T-helper 17 cell (primary cell): ENCODE results near the gene UQCC2. TPM values are rescaled to one million over a fixed set of nuclear protein-coding genes. Genes with fewer than 3 reads are reported as not detected.
A peak's percentile ranks its signal among the peaks of the same experiment; 100 is the strongest.

Experiments used
- ATAC-seq: fragments of 150-1000 bp; cut with Tn5 transposase; 2 replicates; pipeline ENCODE4 v1.10.0; 2021; ENCODE audit warnings: mild to moderate bottlenecking, moderate library complexity
- DNase-seq, 3 donors: peaks; one replicate each; pipeline versions ENCODE4 v3.0.0 to v3.0.0-alpha.2; 2020 to 2021
- H3K9me3 ChIP-seq: one replicate; pipeline ENCODE4 v1.7.0; 2013; ENCODE audit warnings: low read length, mild to moderate bottlenecking; ENCODE audit not compliant: control insufficient read depth, poor library complexity, severe bottlenecking
- H3K27ac Mint-ChIP-seq: one replicate; pipeline ENCODE4 v1.8.0; 2022; ENCODE audit warnings: mild to moderate bottlenecking, moderate library complexity, mixed read lengths
- H3K27me3 Mint-ChIP-seq: one replicate; pipeline ENCODE4 v1.8.0; 2022; ENCODE audit warnings: mixed read lengths
- H3K36me3 Mint-ChIP-seq: one replicate; pipeline ENCODE4 v1.8.0; 2022; ENCODE audit warnings: low read depth, mixed read lengths
- H3K4me1 Mint-ChIP-seq: one replicate; pipeline ENCODE4 v1.8.0; 2022; ENCODE audit warnings: mild to moderate bottlenecking, mixed read lengths
- H3K4me3 Mint-ChIP-seq: one replicate; pipeline ENCODE4 v1.8.0; 2022; ENCODE audit warnings: mild to moderate bottlenecking, moderate library complexity, mixed read lengths
- total RNA-seq, 4 donors: library from RNA in 2 of 4; stranded (reverse) in 2 of 4; gene quantifications; one replicate each; pipeline ENCODE4 v1.2.3 and lab custom pipeline; 2022 to 2026

UQCC2 gene
- total RNA-seq, 2 donors from 2014 or later, result 17.3 to 19.8 TPM

GRCh38 chr6:33663028-33663427 lies 48.5 kb downstream of the UQCC2 start:
- ATAC-seq (no peak), DNase-seq (no peak)
- H3K4me1 Mint-ChIP-seq, result peaks cover 2% of the 10 kb centered on the region
- H3K9me3 ChIP-seq, result no peaks in the 10 kb centered on the region
- no peak overlapping the region for H3K27ac Mint-ChIP-seq
- no peaks in the 10 kb centered on the region for H3K27me3 Mint-ChIP-seq
- no peak overlapping the region for H3K4me3 Mint-ChIP-seq
- peaks cover 4% of the 10 kb centered on the region for H3K36me3 Mint-ChIP-seq

GRCh38 chr6:33662318-33662717 lies 49.2 kb downstream of the UQCC2 start:
- ATAC-seq (no peak), DNase-seq (no peak)
- Mint-ChIP-seq H3K36me3 (peaks cover 2% of the 10 kb centered on the region), H3K27ac (no peak overlapping the region), H3K4me1 (no peaks in the 10 kb centered on the region), H3K4me3 (no peak overlapping the region), H3K27me3 (no peaks in the 10 kb centered on the region)
- H3K9me3 ChIP-seq, result no peaks in the 10 kb centered on the region

- peak overlapping the region; percentile 39 for H3K27ac Mint-ChIP-seq
- no peaks in the 10 kb centered on the region for H3K4me1 Mint-ChIP-seq
- no peak for ATAC-seq
- H3K36me3 Mint-ChIP-seq, result peaks cover under 1% of the 10 kb centered on the region
- H3K27me3 Mint-ChIP-seq, result no peaks in the 10 kb centered on the region
- H3K4me3 Mint-ChIP-seq, result no peak overlapping the region
- no peaks in the 10 kb centered on the region for H3K9me3 ChIP-seq
- DNase-seq, result no peak
Measured at GRCh38 chr6:33661106-33661838, 50.2 kb downstream of the UQCC2 start.

DNA sequence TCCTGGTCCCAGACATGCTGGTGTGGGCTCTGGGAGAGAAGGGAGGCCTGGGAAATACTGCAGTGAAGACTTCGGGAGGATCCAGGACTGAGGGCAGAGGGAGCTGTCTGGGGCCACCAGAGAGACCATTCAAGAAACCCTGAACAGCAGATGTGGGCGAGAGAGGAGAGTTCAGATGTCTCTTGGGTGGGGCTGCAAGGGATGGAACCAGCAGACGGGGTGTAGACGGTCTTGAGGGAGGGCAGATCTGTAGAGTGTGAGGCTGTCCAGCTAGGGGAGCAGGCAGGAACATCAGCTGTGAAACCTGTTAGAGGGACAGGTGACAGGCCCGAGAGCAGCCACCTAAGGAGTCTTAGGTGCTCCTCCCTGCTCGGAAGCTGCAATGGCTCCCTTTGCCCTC lies 51.5 kb downstream of the UQCC2 start:
- Mint-ChIP-seq H3K36me3 (no peaks in the 10 kb centered on the region), H3K27me3 (no peaks in the 10 kb centered on the region), H3K27ac (peak overlapping the region; percentile 75), H3K4me1 (no peaks in the 10 kb centered on the region), H3K4me3 (no peak overlapping the region)
- no peaks in the 10 kb centered on the region for H3K9me3 ChIP-seq
- ATAC-seq, result no peak
- DNase-seq, result no peak

- Mint-ChIP-seq H3K27ac (peak overlapping the region; percentile 75), H3K4me1 (no peaks in the 10 kb centered on the region), H3K4me3 (no peak overlapping the region), H3K36me3 (no peaks in the 10 kb centered on the region), H3K27me3 (no peaks in the 10 kb centered on the region)
- ATAC-seq (no peak), DNase-seq (no peak)
- no peaks in the 10 kb centered on the region for H3K9me3 ChIP-seq
Measured at GRCh38 chr6:33658982-33659689, 52.4 kb downstream of the UQCC2 start.

GRCh38 chr6:33656844-33657243 lies 54.7 kb downstream of the UQCC2 start:
- Mint-ChIP-seq H3K4me3 (no peak overlapping the region), H3K4me1 (peaks cover 3% of the 10 kb centered on the region), H3K27me3 (no peaks in the 10 kb centered on the region), H3K36me3 (no peaks in the 10 kb centered on the region), H3K27ac (no peak overlapping the region)
- H3K9me3 ChIP-seq, result no peaks in the 10 kb centered on the region
- DNase-seq (no peak), ATAC-seq (no peak)

- no peak for DNase-seq
- ATAC-seq, result no peak
- peaks cover 11% of the 10 kb centered on the region for H3K4me1 Mint-ChIP-seq
Measured at GRCh38 chr6:33654831-33655554, 56.5 kb downstream of the UQCC2 start.

GRCh38 chr6:33652002-33652401 lies 59.5 kb downstream of the UQCC2 start:
- Mint-ChIP-seq H3K27ac (peak overlapping the region; percentile 34), H3K4me1 (peaks cover 18% of the 10 kb centered on the region), H3K27me3 (no peaks in the 10 kb centered on the region), H3K4me3 (no peak overlapping the region), H3K36me3 (peaks cover 4% of the 10 kb centered on the region)
- no peaks in the 10 kb centered on the region for H3K9me3 ChIP-seq
- ATAC-seq (no peak), DNase-seq (no peak)

More at GRCh38 chr6:33654831-33655554, 56.5 kb downstream of the UQCC2 start:
- Mint-ChIP-seq H3K4me3 (no peak overlapping the region), H3K36me3 (no peaks in the 10 kb centered on the region), H3K27ac (peak overlapping the region; percentile 75), H3K27me3 (no peaks in the 10 kb centered on the region)
- H3K9me3 ChIP-seq, result no peaks in the 10 kb centered on the region

- Mint-ChIP-seq H3K27me3 (no peaks in the 10 kb centered on the region), H3K27ac (peak overlapping the region; percentile 34), H3K36me3 (peaks cover 4% of the 10 kb centered on the region), H3K4me3 (no peak overlapping the region), H3K4me1 (peaks cover 20% of the 10 kb centered on the region)
- no peak for ATAC-seq
- no peaks in the 10 kb centered on the region for H3K9me3 ChIP-seq
- DNase-seq, result no peak
Measured at GRCh38 chr6:33651403-33651802, 60.1 kb downstream of the UQCC2 start.

Other genes with a start within 250 kb of the UQCC2 start
- gene BAK1, start 131.4 kb downstream of the UQCC2 start, total RNA-seq, result 10 to 100 TPM; 27.7 to 34.6 TPM
- 10 to 100 TPM; 48.1 to 48.3 TPM for gene ITPR3, start 90.4 kb downstream of the UQCC2 start, total RNA-seq
- gene IP6K3, start 35.2 kb upstream of the UQCC2 start, total RNA-seq, result not detected
- gene LEMD2, start 77.4 kb upstream of the UQCC2 start, total RNA-seq, result 100 to 1,000 TPM; 101 to 120 TPM
- not detected for gene MLN, start 92.3 kb upstream of the UQCC2 start, total RNA-seq